Astrocyte (in vitro differentiated cells and primary cell): ENCODE results near the gene TEFM. TPM values are rescaled to one million over a fixed set of nuclear protein-coding genes. Genes with fewer than 3 reads are reported as not detected.
"Not testable (repeated sequence)": the region's sequence is repeated elsewhere in the genome, so short reads cannot be mapped to it uniquely, and the experiment has no call there.

Experiments used
- DNase-seq: peaks from one replicate; pipeline ENCODE4 v3.0.0-alpha.2; 2010; ENCODE audit warnings: low read depth
- FAIRE-seq: peaks from 2 replicates; lab custom pipeline; 2011; peaks lifted over from hg19 to GRCh38; lab: Jason Lieb, UNC
- H2AFZ ChIP-seq: 2 replicates; pipeline ENCODE4 v1.6.0; 2012; ENCODE audit warnings: low read depth, low read length, inconsistent platforms
- H3K27ac ChIP-seq: 2 replicates; pipeline ENCODE4 v1.5.1; 2011; ENCODE audit warnings: low read depth, low read length, inconsistent platforms
- H3K27me3 ChIP-seq: 2 replicates; pipeline ENCODE4 v1.6.0; 2011; ENCODE audit warnings: low read length, inconsistent platforms; ENCODE audit not compliant: insufficient read depth
- H3K36me3 ChIP-seq: 2 replicates; pipeline ENCODE4 v1.5.1; 2011; ENCODE audit warnings: low read length, inconsistent platforms; ENCODE audit not compliant: insufficient read depth
- H3K4me1 ChIP-seq: 2 replicates; pipeline ENCODE4 v1.5.1; 2011; ENCODE audit warnings: low read length, inconsistent platforms; ENCODE audit not compliant: insufficient read depth
- H3K4me2 ChIP-seq: 2 replicates; pipeline ENCODE4 v1.6.0; 2012; ENCODE audit warnings: low read length, inconsistent platforms
- H3K4me3 ChIP-seq: 2 replicates; pipeline ENCODE4 v1.5.1; 2011; ENCODE audit warnings: low read depth, mild to moderate bottlenecking, low read length, inconsistent platforms; ENCODE audit not compliant: insufficient read depth
- H3K79me2 ChIP-seq: 2 replicates; pipeline ENCODE4 v1.6.0; 2012; ENCODE audit warnings: mild to moderate bottlenecking, low read length, inconsistent platforms; ENCODE audit not compliant: insufficient read depth
- H3K9ac ChIP-seq: 2 replicates; pipeline ENCODE4 v1.6.0; 2012; ENCODE audit warnings: mild to moderate bottlenecking, low read length, inconsistent platforms
- H3K9me3 ChIP-seq: 2 replicates; pipeline ENCODE4 v1.5.1; 2012; ENCODE audit warnings: low read depth, mild to moderate bottlenecking, low read length, inconsistent platforms; ENCODE audit not compliant: insufficient read depth
- H4K20me1 ChIP-seq: 2 replicates; pipeline ENCODE4 v1.6.0; 2012; ENCODE audit warnings: low read length, inconsistent platforms; ENCODE audit not compliant: insufficient read depth
- H3K27ac Mint-ChIP-seq: one replicate; pipeline ENCODE4 v1.8.0; 2021; ENCODE audit warnings: mild to moderate bottlenecking, mixed read lengths; ENCODE audit not compliant: unreplicated experiment
- H3K27me3 Mint-ChIP-seq: one replicate; pipeline ENCODE4 v1.8.0; 2021; ENCODE audit warnings: low read depth, mixed read lengths; ENCODE audit not compliant: unreplicated experiment
- H3K36me3 Mint-ChIP-seq: one replicate; pipeline ENCODE4 v1.8.0; 2021; ENCODE audit warnings: low read depth, mixed read lengths; ENCODE audit not compliant: unreplicated experiment
- H3K4me1 Mint-ChIP-seq: one replicate; pipeline ENCODE4 v1.8.0; 2021; ENCODE audit warnings: low read depth, mixed read lengths; ENCODE audit not compliant: unreplicated experiment
- H3K4me3 Mint-ChIP-seq: one replicate; pipeline ENCODE4 v1.8.0; 2021; ENCODE audit warnings: mild to moderate bottlenecking, moderate library complexity, mixed read lengths; ENCODE audit not compliant: unreplicated experiment
- H3K9me3 Mint-ChIP-seq: one replicate; pipeline ENCODE4 v1.8.0; 2021; ENCODE audit warnings: mild to moderate bottlenecking, mixed read lengths; ENCODE audit not compliant: unreplicated experiment
- CTCF ChIP-seq: IDR thresholded peaks from 2 replicates; pipeline ENCODE4 v1.5.1; 2011; ENCODE audit warnings: low read depth, mild to moderate bottlenecking, inconsistent platforms, low read length, moderate library complexity; ENCODE audit not compliant: insufficient read depth
- EZH2 ChIP-seq: IDR thresholded peaks from 2 replicates; pipeline ENCODE4 v1.6.1; 2012; ENCODE audit warnings: mild to moderate bottlenecking, low read length, inconsistent platforms; ENCODE audit not compliant: insufficient read depth
- total RNA-seq: library from RNA; stranded (reverse); gene quantifications from 2 replicates; pipeline ENCODE4 v1.2.1, GENCODE V29; 2021

The TEFM gene
- total RNA-seq, 1 donor from 2014 or later = 11.5 TPM

GRCh38 chr17:30939051-30939689 is 33.1 kb upstream of the TEFM start:
- Histone ChIP-seq H3K9ac (no peak overlapping the region), H3K36me3 (no peaks in the 10 kb centered on the region), H2AFZ (no peak overlapping the region), H3K4me3 (no peak overlapping the region), H3K4me1 (no peaks in the 10 kb centered on the region), H3K27me3 (peaks cover 3% of the 10 kb centered on the region), H3K9me3 (no peaks in the 10 kb centered on the region), H3K27ac (no peak overlapping the region), H4K20me1 (no peaks in the 10 kb centered on the region), H3K79me2 (no peaks in the 10 kb centered on the region), H3K4me2 (no peak overlapping the region)
- peaks cover 12% of the 10 kb centered on the region for H3K27me3 Mint-ChIP-seq
- H3K4me3 Mint-ChIP-seq = no peak overlapping the region
- DNase-seq (no peak), FAIRE-seq (no peak)
- no peak for TF ChIP-seq CTCF
- no peak for TF ChIP-seq EZH2
- no peaks in the 10 kb centered on the region for H3K9me3 Mint-ChIP-seq
- H3K4me1 Mint-ChIP-seq = peaks cover 2% of the 10 kb centered on the region
- no peaks in the 10 kb centered on the region for H3K36me3 Mint-ChIP-seq
- no peak overlapping the region for H3K27ac Mint-ChIP-seq

- Histone ChIP-seq H3K4me2 (no peak overlapping the region), H3K9me3 (no peaks in the 10 kb centered on the region), H3K4me3 (no peak overlapping the region), H3K79me2 (no peaks in the 10 kb centered on the region), H3K27me3 (peaks cover 10% of the 10 kb centered on the region), H3K36me3 (no peaks in the 10 kb centered on the region), H3K27ac (no peak overlapping the region), H3K9ac (no peak overlapping the region), H4K20me1 (no peaks in the 10 kb centered on the region), H2AFZ (no peak overlapping the region), H3K4me1 (no peaks in the 10 kb centered on the region)
- FAIRE-seq = no peak
- no peaks in the 10 kb centered on the region for H3K9me3 Mint-ChIP-seq
- H3K4me1 Mint-ChIP-seq = no peaks in the 10 kb centered on the region
- DNase-seq = no peak
- H3K27me3 Mint-ChIP-seq = peaks cover 28% of the 10 kb centered on the region
- H3K27ac Mint-ChIP-seq = no peak overlapping the region
- TF ChIP-seq CTCF (no peak), EZH2 (no peak)
- no peak overlapping the region for H3K4me3 Mint-ChIP-seq
- H3K36me3 Mint-ChIP-seq = no peaks in the 10 kb centered on the region
These were observed 27.9 kb upstream of the TEFM start for GRCh38 chr17:30933966-30934365.

- not testable (repeated sequence) for H3K4me3 Mint-ChIP-seq, H3K27me3 ChIP-seq, H3K36me3 ChIP-seq, H3K4me2 ChIP-seq, H3K4me1 Mint-ChIP-seq, H3K9me3 Mint-ChIP-seq, DNase-seq, H3K27ac Mint-ChIP-seq, H2AFZ ChIP-seq, H3K79me2 ChIP-seq, H3K36me3 Mint-ChIP-seq, H3K9me3 ChIP-seq, H3K4me3 ChIP-seq, H3K4me1 ChIP-seq, FAIRE-seq, H4K20me1 ChIP-seq, H3K27ac ChIP-seq, H3K9ac ChIP-seq
- peaks cover 31% of the 10 kb centered on the region for H3K27me3 Mint-ChIP-seq
These were observed 25.5 kb upstream of the TEFM start for GRCh38 chr17:30931582-30931981.
